Hepatic stellate cell (primary cell): Measurements from ENCODE around the gene FBXO48.

ENCODE experiments used
- DNase-seq: peaks from one replicate; pipeline ENCODE4 v3.0.0; 2011; ENCODE audit warnings: low spot score

Gene FBXO48

GRCh38 chr2:68435615-68436014 lies 31.5 kb downstream of the FBXO48 start:
- peak; percentile 34 for DNase-seq

GRCh38 chr2:68434981-68435380 lies 32.1 kb downstream of the FBXO48 start:
- DNase-seq: peak; percentile 18

GRCh38 chr2:68432696-68433658 lies 34.1 kb downstream of the FBXO48 start:
- no peak for DNase-seq

GRCh38 chr2:68431316-68431972 lies 35.6 kb downstream of the FBXO48 start:
- DNase-seq: no peak

GRCh38 chr2:68429311-68429826 lies 37.7 kb downstream of the FBXO48 start:
- no peak for DNase-seq

- DNase-seq: no peak
Observed at GRCh38 chr2:68428746-68429145, 38.3 kb downstream of the FBXO48 start.

- no peak for DNase-seq
Observed at GRCh38 chr2:68428126-68428525, 39.0 kb downstream of the FBXO48 start.

- DNase-seq: no peak
Observed at GRCh38 chr2:68426848-68427579, 40.1 kb downstream of the FBXO48 start.

- no peak for DNase-seq
Observed at GRCh38 chr2:68426446-68426845, 40.6 kb downstream of the FBXO48 start.

- DNase-seq: no peak
Observed at GRCh38 chr2:68425503-68425902, 41.6 kb downstream of the FBXO48 start.

- DNase-seq: no peak
Observed at GRCh38 chr2:68423966-68424650, 43.0 kb downstream of the FBXO48 start.

GRCh38 chr2:68420254-68420910 lies 46.7 kb downstream of the FBXO48 start:
- no peak for DNase-seq

- DNase-seq: no peak
Observed at GRCh38 chr2:68418855-68419254, 48.2 kb downstream of the FBXO48 start.

- no peak for DNase-seq
Observed at GRCh38 chr2:68418419-68418818, 48.7 kb downstream of the FBXO48 start.

- DNase-seq: no peak
Observed at GRCh38 chr2:68417926-68418325, 49.2 kb downstream of the FBXO48 start.

- DNase-seq: no peak
Observed at GRCh38 chr2:68416081-68416675, 50.9 kb downstream of the FBXO48 start.

- no peak for DNase-seq
Observed at GRCh38 chr2:68415521-68415920, 51.6 kb downstream of the FBXO48 start.

- no peak for DNase-seq
Observed at GRCh38 chr2:68414876-68415275, 52.2 kb downstream of the FBXO48 start.

GRCh38 chr2:68414452-68414851 lies 52.6 kb downstream of the FBXO48 start:
- no peak for DNase-seq

- no peak for DNase-seq
Observed at GRCh38 chr2:68413466-68413865, 53.6 kb downstream of the FBXO48 start.
